HG03575 (cell line): Measurements from ENCODE around the gene CDH16.
"Not testable (repeated sequence)": the region's sequence is repeated elsewhere in the genome, so short reads cannot be mapped to it uniquely, and the experiment has no call there.

Source experiments
- ATAC-seq: cut with Tn5 transposase; IDR thresholded peaks from one replicate; pipeline ENCODE4 v1.9.1; 2021; ENCODE audit not compliant: unreplicated experiment, insufficient number of reproducible peaks, low FRiP score; ENCODE audit errors: extremely low read depth

The CDH16 gene

DNA sequence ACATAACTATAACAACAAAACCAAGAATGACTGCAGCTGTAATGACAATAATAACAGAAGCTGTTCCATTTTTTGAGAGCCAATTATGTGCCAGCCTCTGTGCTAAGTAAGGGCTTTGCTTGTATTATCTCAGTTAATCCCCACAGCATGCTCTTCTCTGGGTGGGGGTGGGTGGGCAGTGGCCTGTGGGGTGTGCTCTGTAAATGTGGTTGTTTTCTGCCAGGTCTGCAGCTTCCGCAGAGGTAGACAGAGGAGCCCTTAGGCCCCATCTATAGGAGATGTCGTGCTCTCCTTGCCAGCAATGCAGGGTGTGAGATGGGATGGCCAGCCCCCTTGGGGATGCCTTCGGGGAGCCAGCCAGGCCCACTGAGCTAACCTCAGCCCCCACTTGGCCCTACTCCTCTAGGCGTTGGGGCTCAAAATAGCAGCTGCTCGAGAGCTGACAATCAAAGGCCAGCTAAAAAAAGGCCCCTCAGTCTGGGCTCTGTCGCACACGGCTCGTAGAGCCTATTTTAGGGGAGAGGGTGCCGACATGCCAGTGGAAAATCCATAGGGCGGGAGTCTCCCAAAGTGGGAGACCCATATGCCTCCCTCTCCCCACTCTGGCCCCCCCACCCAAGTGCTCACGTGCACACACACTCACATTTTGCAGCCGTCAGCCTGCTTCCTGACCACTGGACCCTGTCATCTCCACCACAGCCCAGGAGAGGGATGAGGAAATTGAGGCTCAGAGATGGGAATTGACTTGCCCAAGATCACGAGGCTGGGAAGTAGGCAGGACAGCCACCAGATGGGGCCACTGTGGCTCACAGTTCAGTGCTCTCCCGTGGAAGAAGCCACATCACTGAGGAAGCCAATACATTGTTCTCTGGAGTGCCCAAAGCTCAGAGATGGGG is 15.8 kb downstream of the CDH16 start:
- ATAC-seq, result no peak

GRCh38 chr16:66901626-66902025 is 17.1 kb downstream of the CDH16 start:
- no peak for ATAC-seq

DNA sequence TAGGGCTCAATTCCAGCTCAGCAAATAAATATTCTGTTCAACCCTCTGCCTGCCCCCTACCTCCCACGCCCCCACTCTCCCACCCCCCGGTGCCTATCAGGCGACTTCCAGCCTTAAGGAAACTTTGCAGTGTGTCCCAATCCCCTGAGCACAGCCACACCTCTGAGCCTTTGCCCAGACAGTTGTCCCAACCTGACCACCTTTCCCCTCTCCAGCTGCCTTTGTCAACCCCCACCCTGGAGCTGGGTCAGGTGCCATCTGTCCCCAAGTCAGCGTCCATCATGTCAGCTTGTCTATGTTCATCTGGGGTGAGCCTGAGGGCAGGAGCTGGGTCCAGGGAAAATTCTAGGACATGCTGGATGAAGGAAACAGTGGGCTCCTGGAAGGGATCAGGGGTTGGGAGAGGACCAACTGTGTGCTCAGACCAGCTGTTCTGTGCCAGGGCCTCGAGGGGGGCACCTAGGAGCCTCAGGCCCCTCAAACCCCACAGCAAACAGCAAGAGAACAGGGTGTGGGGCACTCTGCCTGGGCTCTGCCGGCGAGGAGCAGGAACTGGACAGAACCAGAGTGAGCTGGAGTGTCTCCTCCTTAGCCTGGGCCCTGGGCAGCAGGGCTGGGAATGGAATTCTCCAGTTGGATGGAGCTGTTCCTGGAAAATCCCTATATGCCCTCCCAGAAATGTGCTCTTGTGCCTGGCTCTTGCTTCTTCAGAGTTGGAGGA is 17.8 kb downstream of the CDH16 start:
- ATAC-seq, result no peak

DNA sequence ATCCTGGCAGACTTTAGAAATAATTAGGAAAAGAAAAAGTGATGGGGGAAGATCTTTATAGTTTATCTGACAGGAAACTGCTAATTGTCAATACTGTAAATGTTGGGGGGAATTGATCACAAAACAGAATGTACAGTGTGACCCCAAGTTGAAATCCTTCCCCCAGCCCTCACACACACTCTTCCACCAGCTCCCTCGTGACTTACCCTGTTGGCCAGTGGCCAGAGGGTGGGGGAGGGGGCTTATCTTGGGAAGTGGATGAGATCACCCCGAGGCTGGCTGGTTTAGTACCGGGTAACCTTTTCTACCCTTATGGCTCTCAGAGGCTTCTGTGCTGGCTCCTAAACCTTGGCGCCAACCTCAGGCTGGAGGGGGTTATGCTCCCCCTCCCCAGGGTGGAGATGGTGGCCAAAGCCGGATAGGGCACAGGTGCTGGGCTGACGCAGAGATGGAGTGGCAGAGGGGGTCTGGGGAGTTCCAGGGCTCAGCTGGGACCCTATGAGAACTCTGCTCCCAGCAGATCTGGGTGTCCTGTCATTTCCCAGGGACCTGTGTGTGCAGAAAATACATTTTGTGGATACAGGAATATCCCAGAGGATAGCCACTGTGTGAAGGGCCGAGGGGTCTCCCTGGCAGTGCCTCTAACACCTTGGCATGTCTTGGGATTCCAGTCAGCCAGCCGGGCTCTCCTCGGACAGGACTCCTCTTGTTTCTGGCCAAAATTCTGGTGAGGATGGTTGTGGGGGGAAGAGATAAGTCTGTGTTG is 18.6 kb downstream of the CDH16 start:
- ATAC-seq, result no peak

- ATAC-seq, result no peak
These were observed 19.3 kb downstream of the CDH16 start for GRCh38 chr16:66899310-66899944.

GRCh38 chr16:66898933-66899309 is 19.8 kb downstream of the CDH16 start:
- ATAC-seq, result no peak

- no peak for ATAC-seq
These were observed 20.5 kb downstream of the CDH16 start for GRCh38 chr16:66898207-66898606.

DNA sequence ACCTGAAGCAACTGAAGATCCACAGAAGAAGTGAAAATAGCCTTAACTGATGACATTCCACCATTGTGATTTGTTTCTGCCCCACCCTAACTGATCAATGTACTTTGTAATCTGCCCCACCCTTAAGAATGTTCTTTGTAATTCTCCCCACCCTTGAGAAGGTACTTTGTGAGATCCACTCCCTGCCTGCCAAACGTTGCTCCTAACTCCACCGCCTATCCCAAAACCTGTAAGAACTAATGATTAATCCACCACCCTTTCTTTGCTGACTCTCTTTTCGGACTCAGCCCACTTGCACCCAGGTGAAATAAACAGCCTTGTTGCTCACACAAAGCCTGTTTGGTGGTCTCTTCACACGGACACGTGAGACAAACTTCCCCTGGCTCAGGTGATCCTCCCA is 22.0 kb downstream of the CDH16 start:
- not testable (repeated sequence) for ATAC-seq

GRCh38 chr16:66895999-66896398 is 22.7 kb downstream of the CDH16 start:
- no peak for ATAC-seq

- no peak for ATAC-seq
These were observed 23.1 kb downstream of the CDH16 start for GRCh38 chr16:66895689-66895979.

- ATAC-seq, result no peak
These were observed 23.6 kb downstream of the CDH16 start for GRCh38 chr16:66894948-66895688.

- no peak for ATAC-seq
These were observed 24.6 kb downstream of the CDH16 start for GRCh38 chr16:66894055-66894454.

DNA sequence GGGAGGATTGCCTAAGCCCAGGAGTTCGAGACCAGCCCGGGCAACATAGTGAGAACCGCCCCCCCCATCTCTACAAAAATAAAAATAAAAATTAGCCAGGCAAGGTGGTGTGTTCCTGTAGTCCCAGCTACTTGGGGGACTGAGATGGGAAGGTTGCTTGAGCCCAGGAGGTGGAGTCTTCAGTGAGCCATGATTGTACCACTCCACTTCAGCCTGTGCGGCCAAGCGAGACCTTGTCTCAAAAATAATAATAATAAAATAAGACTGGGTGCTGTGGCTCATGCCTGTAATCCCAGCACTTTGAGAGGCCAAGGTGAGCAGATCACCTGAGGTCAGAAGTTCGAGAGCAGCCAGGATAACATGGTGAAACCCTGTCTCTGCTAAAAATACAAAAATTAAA is 26.9 kb downstream of the CDH16 start:
- ATAC-seq, result no peak

DNA sequence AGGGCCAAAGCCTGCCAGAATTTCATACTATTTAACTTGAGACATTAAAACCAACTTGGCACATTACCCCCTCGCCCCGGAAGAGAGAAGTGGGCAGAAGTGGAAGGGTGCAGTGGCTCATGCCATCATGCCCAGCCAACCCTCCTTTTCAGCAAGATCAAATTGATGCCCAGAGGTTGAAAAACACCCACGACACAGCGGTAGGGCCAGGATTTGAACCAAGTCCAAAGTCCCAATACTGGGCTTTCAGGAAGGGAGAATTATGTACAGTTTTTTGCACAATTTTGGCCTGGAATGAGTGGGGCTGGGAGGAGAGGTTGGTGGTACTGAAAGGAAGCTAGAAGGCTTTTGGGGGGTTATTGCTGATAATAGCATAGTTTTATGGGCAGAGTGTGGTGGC is 27.3 kb downstream of the CDH16 start:
- ATAC-seq, result no peak

DNA sequence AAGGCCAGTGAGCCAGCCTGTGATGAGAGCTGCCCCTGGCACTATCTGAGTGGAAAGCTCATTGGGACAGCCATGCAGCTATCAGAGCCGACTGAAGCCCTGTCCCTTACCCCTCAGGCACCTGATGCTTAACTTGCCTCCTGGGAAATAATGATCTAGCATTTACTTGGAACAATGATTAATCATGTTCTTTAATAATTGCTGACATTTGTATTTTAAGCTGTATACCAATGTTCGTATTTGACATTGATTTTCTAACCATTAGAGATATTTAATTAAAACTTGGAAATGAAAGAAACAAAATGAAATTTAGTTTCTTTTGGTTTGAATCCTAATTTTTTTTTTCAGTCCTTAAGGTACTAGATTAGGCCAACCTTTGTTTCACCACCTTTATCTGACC is 27.9 kb downstream of the CDH16 start:
- no peak for ATAC-seq

DNA sequence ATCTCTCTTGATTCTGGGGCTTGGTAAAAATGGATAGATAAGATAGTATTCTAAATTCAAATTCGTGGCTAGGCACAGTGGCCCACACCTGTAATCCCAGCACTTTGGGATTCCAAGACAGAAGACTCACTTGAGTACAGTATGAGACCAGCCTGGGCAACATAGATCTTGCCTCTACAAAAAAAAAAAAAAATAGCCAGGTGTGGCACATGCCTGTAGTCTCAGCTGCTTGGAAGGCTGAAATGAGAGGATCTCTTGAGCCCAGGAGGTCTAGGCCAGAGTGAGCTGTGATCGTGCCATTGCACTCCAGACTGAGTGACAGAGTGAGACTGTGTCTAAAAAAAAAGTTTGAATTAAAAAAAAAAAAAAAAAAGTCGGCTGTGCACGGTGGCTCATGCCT is 29.1 kb downstream of the CDH16 start:
- no peak for ATAC-seq

DNA sequence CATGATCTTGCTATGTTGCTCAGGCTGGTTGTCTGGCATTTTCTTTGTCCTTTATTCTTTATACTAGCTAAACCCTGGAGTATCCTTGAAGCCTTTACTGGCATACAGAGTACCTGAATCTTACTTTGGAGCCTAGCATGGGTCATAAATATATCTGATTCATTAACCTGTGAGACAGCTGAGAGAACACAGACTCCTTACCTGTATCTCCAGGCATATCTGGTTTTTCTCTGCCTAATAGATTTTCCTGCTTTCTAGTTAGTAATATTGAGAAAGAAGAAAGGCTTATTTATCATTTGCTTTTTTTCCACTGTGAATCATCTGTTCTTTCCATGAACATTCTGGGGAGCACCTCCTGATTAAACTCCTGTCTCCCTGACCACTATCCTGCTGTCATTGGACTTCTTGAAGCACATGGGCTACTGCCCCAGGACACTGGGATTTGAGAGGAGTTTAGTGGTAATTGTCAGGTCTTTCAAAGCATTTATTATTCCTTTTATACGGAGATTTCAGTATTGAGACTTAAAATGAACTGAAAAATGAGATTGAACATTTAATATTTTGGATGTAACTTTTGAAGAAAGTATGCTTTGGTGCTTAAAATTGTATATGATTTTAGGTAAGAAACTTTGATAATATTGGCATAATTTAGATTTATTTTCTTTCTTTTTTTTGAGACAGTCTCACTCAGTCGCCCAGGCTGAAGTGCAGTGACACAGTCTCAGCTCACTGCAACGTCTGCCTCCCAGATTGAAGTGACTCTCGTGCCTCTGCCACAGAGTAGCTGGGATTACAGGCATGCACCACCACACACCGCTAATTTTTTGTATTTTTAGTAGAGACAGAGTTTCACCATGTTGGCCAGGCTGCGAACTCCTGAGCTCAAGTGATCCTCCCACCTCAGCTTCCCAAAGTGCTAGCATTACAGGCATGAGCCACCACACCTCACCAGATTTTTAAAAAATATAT is 29.8 kb downstream of the CDH16 start:
- ATAC-seq, result no peak

- ATAC-seq, result no peak
These were observed 31.8 kb downstream of the CDH16 start for GRCh38 chr16:66886914-66887313.
